HG03095 (cell line): ENCODE data around the gene GMNN.
"Not testable (repeated sequence)": the region's sequence is repeated elsewhere in the genome, so short reads cannot be mapped to it uniquely, and the experiment has no call there.

Source experiments
- ATAC-seq: cut with Tn5 transposase; IDR thresholded peaks from one replicate; pipeline ENCODE4 v1.9.1; 2021; ENCODE audit warnings: moderate library complexity; ENCODE audit not compliant: unreplicated experiment

Gene GMNN

DNA sequence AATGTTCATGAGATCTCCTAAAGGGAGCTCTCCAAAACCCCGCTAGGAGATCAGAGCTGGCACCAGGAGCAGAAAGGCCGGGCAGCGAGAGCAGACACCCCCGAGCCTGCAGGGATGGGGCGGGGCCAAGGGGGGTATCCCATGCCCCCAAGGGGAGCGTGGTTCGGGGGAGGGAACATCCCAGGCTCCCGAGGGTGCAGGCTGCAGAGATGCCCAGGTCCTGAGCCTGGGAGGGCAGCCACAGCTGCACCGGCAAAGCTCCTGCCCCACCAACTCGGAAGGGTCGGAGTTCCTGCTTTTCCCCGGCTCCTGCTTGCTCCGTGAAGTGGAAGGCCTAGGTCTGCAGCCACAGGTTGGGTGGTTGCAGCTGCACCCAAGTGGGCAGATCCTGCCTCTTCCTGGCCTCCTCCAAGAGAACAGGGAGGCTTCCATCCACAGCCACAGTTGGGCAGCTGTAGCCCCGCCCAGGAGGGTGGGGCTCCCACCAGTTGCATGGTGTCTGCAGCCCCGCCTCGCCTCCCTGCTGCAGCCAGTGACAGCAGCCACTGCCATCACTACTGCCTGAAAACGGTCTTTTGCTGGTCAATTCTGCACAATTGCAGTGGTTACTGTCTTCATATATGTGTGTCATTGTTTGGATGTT, 13.4 kb upstream of the GMNN start:
- ATAC-seq, result no peak

DNA sequence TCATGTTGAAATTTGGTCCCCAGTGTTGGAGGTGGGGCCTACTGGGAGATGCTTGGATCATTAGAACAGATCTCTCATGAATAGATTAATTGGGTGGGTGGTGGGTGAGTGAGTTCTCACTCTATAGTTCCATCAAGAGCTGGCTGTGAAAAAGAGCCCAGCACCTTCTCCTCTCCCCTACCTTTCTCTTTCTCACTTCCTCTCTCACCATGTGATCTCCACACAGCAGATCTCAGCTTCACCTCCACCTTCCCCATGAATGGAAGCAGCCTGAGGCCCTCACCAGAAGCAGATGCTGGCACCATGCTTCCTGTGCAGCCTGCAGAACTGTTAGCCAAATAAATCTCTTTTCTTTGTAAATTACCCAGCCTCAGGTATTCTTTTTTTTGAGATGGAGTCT, 12.9 kb upstream of the GMNN start:
- ATAC-seq, result no peak

DNA sequence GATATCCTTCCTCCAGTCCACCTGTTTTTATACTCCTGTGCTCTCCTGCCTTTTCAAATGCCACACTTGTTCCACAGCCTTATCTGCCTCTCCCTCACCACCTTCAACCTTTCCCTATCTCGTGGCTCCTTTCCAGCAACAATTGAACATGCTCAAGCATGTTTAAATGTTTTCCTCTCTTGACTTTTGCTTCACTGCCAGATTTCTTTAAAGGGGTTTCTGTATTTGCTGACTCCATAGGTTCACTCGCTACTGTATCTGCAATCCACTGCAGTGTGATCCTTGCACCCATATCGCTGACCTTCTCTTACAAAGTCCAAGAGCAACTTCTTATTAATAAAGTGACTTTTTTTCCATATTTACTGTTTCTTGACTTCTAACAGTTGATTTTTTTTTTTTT, 11.2 kb upstream of the GMNN start:
- no peak for ATAC-seq

- ATAC-seq, result not testable (repeated sequence)
These were observed 9.6 kb upstream of the GMNN start for GRCh38 chr6:24764833-24765828.

DNA sequence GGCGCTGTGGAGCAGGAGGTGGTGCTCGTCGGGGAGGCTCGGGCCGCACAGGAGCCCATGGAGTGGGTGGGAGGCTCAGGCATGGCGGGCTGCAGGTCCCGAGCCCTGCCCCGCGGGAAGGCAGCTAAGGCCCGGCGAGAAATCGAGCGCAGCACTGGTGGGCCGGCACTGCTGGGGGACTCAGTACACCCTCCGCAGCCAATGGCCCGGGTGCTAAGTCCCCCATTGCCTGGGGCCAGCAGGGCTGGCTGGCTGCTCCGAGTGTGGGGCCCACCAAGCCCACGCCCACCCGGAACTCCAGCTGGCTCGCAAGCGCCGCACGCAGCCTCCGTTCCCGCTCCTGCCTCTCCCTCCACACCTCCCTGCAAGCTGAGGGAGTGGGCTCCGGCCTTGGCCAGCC, 8.8 kb upstream of the GMNN start:
- not testable (repeated sequence) for ATAC-seq

GRCh38 chr6:24766680-24767462, 7.9 kb upstream of the GMNN start:
- no peak for ATAC-seq

- ATAC-seq, result no peak
These were observed 6.4 kb upstream of the GMNN start for GRCh38 chr6:24768361-24768760.

GRCh38 chr6:24775520-24776058, 852 bp downstream of the GMNN start:
- ATAC-seq, result no peak

DNA sequence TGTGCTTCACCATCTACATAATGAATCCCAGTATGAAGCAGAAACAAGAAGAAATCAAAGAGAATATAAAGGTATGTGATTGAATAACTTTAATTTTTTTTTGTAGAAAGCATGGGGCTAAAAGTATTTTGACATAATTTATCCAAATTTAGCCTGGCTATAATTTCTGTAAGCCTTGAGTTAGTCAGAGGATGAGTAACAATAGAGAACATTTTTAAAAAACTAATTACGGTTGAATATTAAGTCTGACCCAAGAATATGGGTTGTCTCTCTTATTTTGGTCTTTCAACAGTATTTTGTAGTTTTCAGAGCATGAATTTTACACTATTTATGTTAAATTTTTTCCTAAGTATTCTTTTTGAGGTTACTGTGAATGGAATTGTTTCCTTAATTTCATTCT, 2.5 kb downstream of the GMNN start:
- ATAC-seq, result no peak

DNA sequence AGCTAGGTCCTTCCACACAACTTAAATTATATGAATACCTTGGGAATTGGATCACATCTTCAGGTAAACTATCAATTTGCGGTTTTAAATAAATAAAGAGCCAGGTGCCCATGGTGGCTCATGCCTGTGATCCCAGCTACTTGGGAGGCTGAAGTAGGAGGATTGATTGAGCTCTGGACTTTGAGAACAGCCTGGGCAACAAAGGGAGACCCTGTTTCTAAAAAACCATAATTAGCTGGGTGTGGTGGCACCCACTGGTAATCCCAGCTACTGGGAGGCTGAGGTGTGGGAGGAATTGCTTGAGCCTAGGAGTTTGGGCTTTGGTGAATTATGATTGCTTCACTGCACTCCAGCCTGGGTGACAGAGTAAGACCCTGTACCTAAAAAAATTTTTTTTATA, 3.4 kb downstream of the GMNN start:
- ATAC-seq, result no peak

DNA sequence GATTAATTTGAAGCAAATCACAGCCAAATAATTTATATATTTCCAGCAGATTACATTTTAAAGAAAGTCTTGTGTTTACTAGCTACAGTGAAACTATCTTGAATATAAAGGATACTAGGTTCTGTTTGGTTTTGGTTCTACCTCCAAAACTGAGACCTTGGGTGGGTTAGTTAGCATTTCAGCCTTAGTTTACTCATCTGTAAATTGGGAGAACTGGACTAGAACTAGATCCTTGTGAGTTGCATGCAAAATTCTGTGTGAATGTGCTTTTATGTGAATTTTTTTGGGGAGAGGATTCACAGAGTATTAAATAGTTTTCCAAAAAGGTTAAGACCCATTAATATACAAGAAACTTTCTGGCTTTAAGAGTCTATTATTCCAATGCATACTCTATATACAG, 4.1 kb downstream of the GMNN start:
- ATAC-seq, result no peak

DNA sequence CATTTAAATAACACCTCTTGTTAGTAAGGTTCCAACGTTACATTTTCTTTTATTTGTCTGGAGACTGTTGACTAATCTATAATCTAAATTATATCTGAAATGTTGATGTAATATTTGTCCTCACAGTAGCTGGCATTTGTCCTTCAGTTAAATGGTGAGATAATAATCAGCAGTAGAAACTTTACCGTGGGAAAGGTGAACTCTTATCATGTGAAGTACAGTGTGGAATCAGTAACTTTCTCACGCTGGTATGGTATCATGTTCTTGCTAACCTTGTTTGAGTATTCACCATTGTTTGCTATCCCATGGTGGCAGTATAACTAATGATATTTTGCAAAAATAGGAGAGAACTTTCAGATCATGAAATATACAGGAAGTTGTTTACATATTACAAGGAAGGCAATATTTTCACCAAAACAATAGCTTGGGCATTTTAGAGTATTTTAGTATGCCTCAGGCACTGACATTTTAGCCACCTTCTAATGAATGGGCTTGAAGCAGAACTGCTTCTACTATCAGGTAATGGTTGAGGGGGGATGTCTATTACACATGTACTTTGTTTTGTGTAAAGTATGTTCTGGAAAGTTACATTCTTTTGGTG, 4.8 kb downstream of the GMNN start:
- ATAC-seq, result no peak

DNA sequence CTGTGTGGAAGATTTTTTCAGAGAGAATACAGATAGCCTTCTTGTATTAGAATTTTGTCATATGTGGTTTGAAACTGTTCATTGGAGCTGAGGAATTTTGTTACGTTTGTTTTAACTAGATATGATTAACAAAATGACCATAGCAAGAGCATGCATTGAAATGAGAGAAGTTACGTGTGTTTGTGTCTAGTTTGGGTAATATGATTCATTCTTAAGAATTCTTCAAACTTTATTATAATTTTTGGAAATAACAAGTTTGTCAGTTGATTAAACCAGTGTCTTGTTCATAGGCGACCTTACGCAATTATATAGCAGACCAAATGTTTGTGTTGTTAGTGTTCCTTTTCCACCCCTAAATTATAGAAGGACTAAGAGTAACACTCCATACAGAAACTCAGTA, 5.5 kb downstream of the GMNN start:
- ATAC-seq, result no peak

DNA sequence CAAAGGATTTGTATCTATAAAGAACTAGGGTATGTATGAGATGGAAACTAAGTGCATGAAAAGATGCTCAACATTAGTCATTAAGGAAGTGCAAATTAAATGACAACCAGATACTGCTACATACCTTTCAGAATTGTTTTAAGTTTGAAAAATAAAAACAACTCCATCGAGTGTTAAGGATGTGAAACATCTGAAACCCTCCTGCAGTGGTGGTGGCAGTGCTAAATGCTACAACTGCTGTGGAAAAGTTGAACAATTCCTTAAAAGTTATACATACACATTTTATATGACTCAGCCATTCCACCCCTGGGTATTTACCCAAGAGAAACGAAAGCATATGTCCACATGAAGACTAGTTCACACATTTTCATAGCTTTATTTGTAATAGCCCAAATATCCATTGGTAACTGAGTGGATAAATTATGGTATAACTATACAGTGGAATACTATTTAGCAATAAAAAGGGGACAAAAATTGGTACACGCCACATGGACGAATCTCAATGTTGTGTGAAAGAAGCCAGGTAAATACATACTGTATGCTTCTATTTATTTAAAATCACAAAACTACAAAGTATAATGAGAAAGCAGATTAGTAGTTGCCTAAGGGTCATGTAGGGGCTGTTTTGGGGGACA, 13.4 kb downstream of the GMNN start:
- ATAC-seq, result no peak

GRCh38 chr6:24795106-24795505, 20.4 kb downstream of the GMNN start:
- no peak for ATAC-seq

DNA sequence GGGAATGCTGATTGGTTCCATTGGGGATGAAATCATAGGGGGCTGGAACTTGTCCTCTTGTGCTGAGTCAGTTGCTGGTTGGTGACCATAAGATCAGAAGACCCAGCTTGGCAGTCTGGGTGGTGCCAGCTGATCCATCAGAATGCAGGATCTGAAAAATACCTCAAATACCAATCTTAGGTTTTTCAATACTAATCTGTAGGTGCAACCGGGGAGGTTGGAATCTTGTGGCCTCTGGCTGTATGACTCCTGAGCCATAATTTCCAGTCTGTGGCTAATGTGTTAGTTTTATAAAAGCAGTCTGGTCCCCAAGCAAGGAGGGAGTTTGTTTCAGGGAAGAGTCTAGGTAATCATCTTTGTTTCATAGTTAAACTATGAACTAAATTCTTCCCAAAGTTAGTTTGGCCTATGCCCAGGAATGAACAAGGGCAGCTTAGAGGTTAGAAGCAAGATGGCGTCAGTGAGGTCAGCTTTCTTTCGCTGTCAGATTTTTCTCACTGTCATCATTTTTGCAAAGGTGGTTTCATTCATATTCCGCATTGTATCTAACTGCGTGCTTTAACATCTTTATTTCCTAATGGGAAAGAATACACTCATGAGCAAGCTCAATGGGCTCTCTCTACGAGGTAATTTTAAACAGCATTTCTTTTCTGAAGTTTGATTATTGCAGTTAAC, 22.0 kb downstream of the GMNN start:
- no peak for ATAC-seq

GRCh38 chr6:24797596-24798216, 23.0 kb downstream of the GMNN start:
- ATAC-seq, result no peak

- ATAC-seq, result no peak
These were observed 24.2 kb downstream of the GMNN start, which contains the start of gene ARMH2 for GRCh38 chr6:24798740-24799540. ARMH2 (minus strand) TSS chr6:24798917; CDS start chr6:24798857, 60 bp downstream.
